IMR-90 (cell line): ENCODE measurements around the gene ZNF436. TPM values are rescaled to one million over a fixed set of nuclear protein-coding genes. Genes with fewer than 3 reads are reported as not detected.

Experiments
- ATAC-seq: fragments of 200-7000 bp; cut with Tn5 transposase; 2 replicates; pipeline ENCODE4 v1.9.1; 2020; ENCODE audit warnings: low read depth, mild to moderate bottlenecking, moderate library complexity
- BruUV-seq: library from RNA; stranded (reverse); fragments of 400-500 nt; replicated peaks from 2 replicates; lab custom pipeline; 2021; lab: Mats Ljungman, UMichigan
- CTCF ChIA-PET: fragments of 300-600 bp; formaldehyde crosslinking; extraction: SDS; loops from one replicate; lab custom pipeline; 2021; ENCODE audit warnings: antibody characterized with exemption; lab: Yijun Ruan, JAX
- POLR2A ChIA-PET: fragments of 300-600 bp; sonication (Branson Sonifier 250); formaldehyde crosslinking; loops from one replicate; lab custom pipeline; 2022; ENCODE audit warnings: antibody characterized with exemption; ENCODE audit not compliant: unreplicated experiment; lab: Charles Lee
- DNase-seq: peaks from one replicate; pipeline ENCODE4 v3.0.0; 2013
- H2AFZ ChIP-seq: replicated peaks from 2 replicates; pipeline ENCODE3; 2013; ENCODE audit warnings: low read length, mild to moderate bottlenecking; ENCODE audit not compliant: poor library complexity
- H2AK5ac ChIP-seq: 2 replicates; pipeline ENCODE4 v1.6.1; 2013; ENCODE audit warnings: low read depth, low read length, inconsistent platforms
- H2AK9ac ChIP-seq: replicated peaks from 2 replicates; pipeline ENCODE3; 2013; ENCODE audit warnings: mild to moderate bottlenecking, low read depth, low read length, moderate library complexity; ENCODE audit not compliant: poor library complexity
- H2BK120ac ChIP-seq: 2 replicates; pipeline ENCODE4 v1.6.1; 2013; ENCODE audit warnings: low read depth, low read length, inconsistent platforms
- H2BK15ac ChIP-seq: 3 replicates; pipeline ENCODE4 v1.6.1; 2013; ENCODE audit warnings: low read depth, low read length, inconsistent platforms
- H2BK20ac ChIP-seq: 2 replicates; pipeline ENCODE4 v1.6.1; 2013; ENCODE audit warnings: low read depth, mild to moderate bottlenecking, inconsistent platforms, low read length, moderate library complexity
- H2BK5ac ChIP-seq: 2 replicates; pipeline ENCODE4 v1.6.1; 2013; ENCODE audit warnings: mild to moderate bottlenecking, low read depth, low read length, inconsistent platforms; ENCODE audit not compliant: poor library complexity, severe bottlenecking
- H3K14ac ChIP-seq: replicated peaks from 2 replicates; pipeline ENCODE4 v1.6.1; 2013; ENCODE audit warnings: low read depth, low read length, inconsistent platforms
- H3K18ac ChIP-seq: 2 replicates; pipeline ENCODE4 v1.6.1; 2013; ENCODE audit warnings: low read depth, low read length, control low read depth
- H3K23ac ChIP-seq: 2 replicates; pipeline ENCODE4 v1.6.1; 2013; ENCODE audit warnings: low read depth, low read length, inconsistent platforms
- H3K27ac ChIP-seq: 2 replicates; pipeline ENCODE4 v1.5.1; 2013; ENCODE audit warnings: mild to moderate bottlenecking, control low read depth, low read length; ENCODE audit not compliant: insufficient read depth
- H3K27me3 ChIP-seq: 2 replicates; pipeline ENCODE4 v1.6.1; 2013; ENCODE audit warnings: low read length; ENCODE audit not compliant: control insufficient read depth, insufficient read depth
- H3K36me3 ChIP-seq: 2 replicates; pipeline ENCODE4 v1.6.1; 2013; ENCODE audit warnings: low read length, mixed read lengths; ENCODE audit not compliant: control insufficient read depth, insufficient read depth
- H3K4ac ChIP-seq: 2 replicates; pipeline ENCODE4 v1.6.1; 2013; ENCODE audit warnings: low read depth, low read length, inconsistent platforms
- H3K4me1 ChIP-seq: 2 replicates; pipeline ENCODE4 v1.6.1; 2013; ENCODE audit warnings: low read length, mixed read lengths; ENCODE audit not compliant: control insufficient read depth, insufficient read depth
- H3K4me2 ChIP-seq: 2 replicates; pipeline ENCODE4 v1.6.1; 2013; ENCODE audit warnings: low read depth, mild to moderate bottlenecking, control low read depth, low read length, moderate library complexity
- H3K4me3 ChIP-seq: 2 replicates; pipeline ENCODE4 v1.5.1; 2013; ENCODE audit warnings: low read depth, mild to moderate bottlenecking, control low read depth, low read length, moderate library complexity; ENCODE audit not compliant: insufficient read depth
- H3K56ac ChIP-seq: 2 replicates; pipeline ENCODE4 v1.6.1; 2013; ENCODE audit warnings: low read length, inconsistent platforms; ENCODE audit not compliant: insufficient read depth; ENCODE audit errors: extremely low read depth
- H3K79me1 ChIP-seq, 2 experiments: 2 replicates each; pipeline ENCODE4 v1.6.1; 2013; ENCODE audit warnings: low read length in 2 of 2, inconsistent platforms in 1 of 2, low read depth in 1 of 2
- H3K9ac ChIP-seq: 2 replicates; pipeline ENCODE4 v1.6.1; 2013; ENCODE audit warnings: low read depth, low read length, control low read depth
- H3K9me1 ChIP-seq: 2 replicates; pipeline ENCODE4 v1.6.1; 2013; ENCODE audit warnings: low read length, inconsistent platforms; ENCODE audit not compliant: insufficient read depth
- H3K9me3 ChIP-seq: 2 replicates; pipeline ENCODE4 v1.6.1; 2013; ENCODE audit warnings: low read length; ENCODE audit not compliant: control insufficient read depth, insufficient read depth
- H4K20me1 ChIP-seq: 2 replicates; pipeline ENCODE4 v1.6.1; 2013; ENCODE audit warnings: low read length, inconsistent platforms; ENCODE audit not compliant: insufficient read depth
- H4K5ac ChIP-seq: 2 replicates; pipeline ENCODE4 v1.6.1; 2013; ENCODE audit warnings: mild to moderate bottlenecking, low read depth, low read length, control low read depth
- H4K8ac ChIP-seq, 2 experiments: 2 replicates each; pipeline ENCODE4 v1.6.1; 2013; ENCODE audit warnings: low read depth in 2 of 2, low read length in 2 of 2, control low read depth in 1 of 2, inconsistent platforms in 1 of 2
- H4K91ac ChIP-seq: 2 replicates; pipeline ENCODE4 v1.6.1; 2013; ENCODE audit warnings: low read depth, low read length, inconsistent platforms; ENCODE audit not compliant: insufficient read depth
- BHLHE40 ChIP-seq: fragments of 150-350 bp; IDR thresholded peaks from 2 replicates; pipeline ENCODE4 v1.6.1; 2016; ENCODE audit warnings: mild to moderate bottlenecking, low read depth, low read length
- WGBS, 2 experiments: methylation state at CpG; one replicate each; pipeline versions ENCODE4 v1.1.5 to v1.1.7; 2013; ENCODE audit warnings: missing lambda C conversion rate in 2 of 2; ENCODE audit not compliant: insufficient read length in 1 of 2; ENCODE audit errors: extremely low coverage in 2 of 2; 5-methylcytosine and 5-hydroxymethylcytosine counted together
- dilution Hi-C: fragments of 300-500 bp; cut with HindIII; formaldehyde crosslinking; loops from one replicate; pipeline ENCODE4 v1.14.3; 2018; ENCODE audit warnings: low sequenced_read_pairs; ENCODE audit not compliant: unreplicated experiment
- in situ Hi-C: fragments of 300-500 bp; cut with MboI; formaldehyde crosslinking; loops from 3 replicates; pipeline ENCODE4 v1.14.3; 2019; ENCODE audit warnings: low sequenced_read_pairs, inconsistent platforms, mixed read lengths
- intact Hi-C: fragments of 100-400 bp; cut with micrococcal nuclease; formaldehyde crosslinking; loops from 2 replicates; pipeline ENCODE4 v1.10.0; 2022
- polyA plus RNA-seq, 3 experiments: library from polyadenylated mRNA; depleted of rRNA; stranded (reverse); fragments of >200 nt; gene quantifications; 2 replicates each; pipeline ENCODE4 v1.2.3, GENCODE V29; 2012; ENCODE audit warnings: low replicate concordance in 1 of 3
- total RNA-seq: library from RNA; depleted of rRNA; stranded (reverse); fragments of >200 nt; gene quantifications from 2 replicates; pipeline ENCODE4 v1.2.3, GENCODE V29; 2012

Gene ZNF436
- total and polyA plus RNA-seq, 2 of the 4 experiments (the other 2 are of a cell fraction): 5.3 to 14.3 TPM

DNA sequence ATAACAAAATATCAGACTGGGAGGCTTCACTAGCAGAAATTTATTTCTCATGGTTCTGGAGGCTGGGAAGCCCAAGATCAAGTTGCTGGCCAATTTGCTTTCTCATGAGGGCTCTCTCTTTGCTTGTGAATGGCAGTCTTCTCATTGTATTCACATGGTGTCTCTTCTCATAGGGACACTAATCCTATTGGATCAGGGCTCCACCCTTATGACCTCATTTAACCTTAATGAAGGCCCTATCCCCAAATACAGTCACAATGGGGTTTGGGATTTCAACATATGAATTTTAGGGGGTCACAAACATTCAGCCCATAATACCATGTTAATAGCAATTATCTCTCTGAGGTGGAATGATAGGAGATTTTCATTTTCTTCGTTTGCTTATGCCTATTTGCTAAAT is 29.6 kb upstream of the ZNF436 start:
- Histone ChIP-seq H3K27ac (no peak overlapping the region), H3K23ac (no peak overlapping the region), H3K27me3 (no peaks in the 10 kb centered on the region), H3K79me1 (0 out of 4 replicates have a peak, but pooled peaks cover 0 to 3% of the 10 kb centered on the region in 2 experiments), H4K91ac (no peak overlapping the region), H3K4ac (no peak overlapping the region), H2AFZ (no peak overlapping the region), H2BK20ac (no peak overlapping the region), H3K18ac (no peak overlapping the region), H2BK5ac (no peak overlapping the region), H3K4me2 (no peak overlapping the region), H3K36me3 (no peaks in the 10 kb centered on the region), H3K14ac (no peak overlapping the region), H3K9me3 (no peaks in the 10 kb centered on the region), H3K9me1 (peaks cover 25% of the 10 kb centered on the region), H4K5ac (no peak overlapping the region), H2BK15ac (no peak overlapping the region), H2BK120ac (no peak overlapping the region), H2AK9ac (no peak overlapping the region), H2AK5ac (no peak overlapping the region), H4K20me1 (peaks cover 5% of the 10 kb centered on the region; the same call in 1 of the 2 replicates), H4K8ac (no peak overlapping the region), H3K56ac (no peak overlapping the region), H3K4me1 (peaks cover 27% of the 10 kb centered on the region), H3K4me3 (no peak overlapping the region), H3K9ac (no peak overlapping the region)
- in situ Hi-C loops: no loop called here
- TF ChIP-seq BHLHE40: no peak
- POLR2A ChIA-PET: no interaction called here
- dilution Hi-C loops: no loop called here
- no TSS peak for BruUV-seq
- intact Hi-C loops: no loop called here
- DNase-seq (no peak), ATAC-seq (no peak)
- no CpG with 5 or more reads among the region's 1 CpG for WGBS, 2 experiments
- CTCF ChIA-PET: no interaction called here
